Activated naive CD4-positive, alpha-beta T cell treated with anti-CD3 and anti-CD28 coated beads, Interleukin-2, amount 10 ng/mL, durations not matched to agents 5 hours and 36 hours (primary cell): Measurements from ENCODE around the gene SLC30A3. TPM values are rescaled to one million over a fixed set of nuclear protein-coding genes. Genes with fewer than 3 reads are reported as not detected.

Experiments used
- total RNA-seq, 2 experiments: library from RNA; stranded (reverse); gene quantifications; one replicate each; pipeline ENCODE4 v1.2.3, GENCODE V29; 2021

Gene SLC30A3
- total RNA-seq: under 1 TPM; 0.08 to 0.12 TPM

GRCh38 chr2:27262379-27263286, at the start of gene SLC30A3:
SLC30A3 (minus strand) TSS chr2:27263047; CDS start chr2:27262906, 141 bp downstream.

GRCh38 chr2:27308359-27308881, 45.6 kb upstream of the SLC30A3 start, which contains the start of gene UCN:
UCN (minus strand) TSS chr2:27308445; CDS start chr2:27307895, 550 bp downstream.

GRCh38 chr2:27281855-27282559, 19.2 kb upstream of the SLC30A3 start, which contains the start of gene TRIM54:
TRIM54 (plus strand) TSS chr2:27282429; CDS start chr2:27282732, 303 bp downstream.

GRCh38 chr2:27275211-27276150, 12.6 kb upstream of the SLC30A3 start, which contains the start of gene DNAJC5G:
DNAJC5G (plus strand) TSS chr2:27275433; CDS start chr2:27276729, 1,296 bp downstream.

GRCh38 chr2:27217173-27218121, 45.4 kb downstream of the SLC30A3 start, which contains the start of gene CAD:
CAD (plus strand) TSS chr2:27217369; CDS start chr2:27217552, 183 bp downstream.

GRCh38 chr2:27211943-27212625, 50.8 kb downstream of the SLC30A3 start, which contains the start of the genes ATRAID and SLC5A6:
ATRAID (plus strand) TSS chr2:27212041; CDS start chr2:27212369, 328 bp downstream.
SLC5A6 (minus strand) TSS chr2:27212268; CDS start chr2:27207650, 4,618 bp downstream.

Other genes starting within 250 kb of the SLC30A3 start
- 10 to 100 TPM; 69.5 to 69.7 TPM for gene TMEM214, start 230.1 kb downstream of the SLC30A3 start, total RNA-seq
- gene AGBL5, start 211.4 kb downstream of the SLC30A3 start, total RNA-seq: 10 to 100 TPM; 16.0 to 17.1 TPM
- 100 to 1,000 TPM; 369 to 380 TPM for gene OST4, start 191.4 kb downstream of the SLC30A3 start, total RNA-seq
- gene EMILIN1, start 184.4 kb downstream of the SLC30A3 start, total RNA-seq: 1 to 10 TPM; 1.0 to 1.1 TPM
- 10 to 100 TPM; 10.1 to 11.1 TPM for gene KHK, start 176.3 kb downstream of the SLC30A3 start, total RNA-seq
- gene CGREF1, start 143.9 kb downstream of the SLC30A3 start, total RNA-seq: 1 to 10 TPM; 1.4 to 1.5 TPM
- gene ABHD1, start 139.2 kb downstream of the SLC30A3 start, total RNA-seq: under 1 TPM in 1 of 2 experiments, not detected in 1; 0.51 TPM
- gene PREB, start 128.4 kb downstream of the SLC30A3 start, total RNA-seq: 10 to 100 TPM; 58.4 to 62.1 TPM
- gene PRR30, start 123.6 kb downstream of the SLC30A3 start, total RNA-seq: not detected
- gene TCF23, start 114.0 kb downstream of the SLC30A3 start, total RNA-seq: not detected
- 10 to 100 TPM; 69.8 to 70.7 TPM for gene ATRAID, start 51.0 kb downstream of the SLC30A3 start, total RNA-seq
- 10 to 100 TPM; 19.7 to 21.1 TPM for gene SLC5A6, start 50.8 kb downstream of the SLC30A3 start, total RNA-seq
- 10 to 100 TPM; 45.1 to 47.0 TPM for gene CAD, start 45.7 kb downstream of the SLC30A3 start, total RNA-seq
- not detected for gene DNAJC5G, start 12.4 kb upstream of the SLC30A3 start, total RNA-seq
- gene TRIM54, start 19.4 kb upstream of the SLC30A3 start, total RNA-seq: under 1 TPM in 1 of 2 experiments, not detected in 1; 0.12 TPM
- gene UCN, start 45.4 kb upstream of the SLC30A3 start, total RNA-seq: 1 to 10 TPM; 3.4 to 3.6 TPM
- gene MPV17, start 60.0 kb upstream of the SLC30A3 start, total RNA-seq: 10 to 100 TPM; 75.5 to 87.4 TPM
- 10 to 100 TPM; 53.6 to 56.8 TPM for gene GTF3C2, start 93.7 kb upstream of the SLC30A3 start, total RNA-seq
- 10 to 100 TPM; 36.7 to 38.0 TPM for gene EIF2B4, start 107.3 kb upstream of the SLC30A3 start, total RNA-seq
- gene SNX17, start 107.6 kb upstream of the SLC30A3 start, total RNA-seq: 100 to 1,000 TPM; 109 to 112 TPM
- 10 to 100 TPM; 17.3 to 20.1 TPM for gene ZNF513, start 117.7 kb upstream of the SLC30A3 start, total RNA-seq
- 10 to 100 TPM; 98.2 to 98.3 TPM for gene PPM1G, start 146.5 kb upstream of the SLC30A3 start, total RNA-seq
- gene NRBP1, start 165.6 kb upstream of the SLC30A3 start, total RNA-seq: 10 to 100 TPM; 74.0 to 74.8 TPM
- gene KRTCAP3, start 179.3 kb upstream of the SLC30A3 start, total RNA-seq: 1 to 10 TPM; 7.1 to 7.4 TPM
- 10 to 100 TPM; 10.4 to 11.1 TPM for gene IFT172, start 226.7 kb upstream of the SLC30A3 start, total RNA-seq
- under 1 TPM in 1 of 2 experiments, not detected in 1; 0.22 TPM for gene FNDC4, start 232.2 kb upstream of the SLC30A3 start, total RNA-seq
- not detected for gene GCKR, start 233.8 kb upstream of the SLC30A3 start, total RNA-seq